BLaER1 treated with 17β-estradiol and CSF1 and Interleukin-3, amounts not matched to agents 10 nM and 100 nM (cell line): ENCODE data around the gene BABAM2.

ENCODE experiments used
- H3K27ac ChIP-seq, 11 experiments: shearing (Covaris generic); formaldehyde crosslinking; 2 replicates each; pipeline ENCODE4 v1.8.1; 2022
- H3K27me3 ChIP-seq, 11 experiments: shearing (Covaris generic); formaldehyde crosslinking; 2 replicates each; pipeline ENCODE4 v1.8.1; 2022
- H3K36me3 ChIP-seq, 11 experiments: shearing (Covaris generic); formaldehyde crosslinking; 2 replicates each; pipeline ENCODE4 v1.8.1; 2022
- H3K4me1 ChIP-seq, 10 experiments: shearing (Covaris generic); formaldehyde crosslinking; 2 replicates each; pipeline ENCODE4 v1.8.1; 2022
- H3K4me2 ChIP-seq, 11 experiments: shearing (Covaris generic); formaldehyde crosslinking; 2 replicates each; pipeline ENCODE4 v1.8.1; 2022
- H3K4me3 ChIP-seq, 10 experiments: shearing (Covaris generic); formaldehyde crosslinking; 2 replicates each; pipeline ENCODE4 v1.8.1; 2022
- H3K9ac ChIP-seq, 11 experiments: shearing (Covaris generic); formaldehyde crosslinking; 2 replicates each; pipeline ENCODE4 v1.8.1; 2022
- H3K9me3 ChIP-seq, 11 experiments: shearing (Covaris generic); formaldehyde crosslinking; replicated peaks in 1 of 11; 2 replicates each; pipeline ENCODE4 v1.8.1; 2022
- H4K20me1 ChIP-seq, 11 experiments: shearing (Covaris generic); formaldehyde crosslinking; 2 replicates each; pipeline ENCODE4 v1.8.1; 2022
- Cebpa-rat ChIP-seq, 11 experiments: shearing (Covaris generic); IDR thresholded peaks; 2 replicates each; pipeline ENCODE4 v1.8.1; 2022

The BABAM2 gene

DNA sequence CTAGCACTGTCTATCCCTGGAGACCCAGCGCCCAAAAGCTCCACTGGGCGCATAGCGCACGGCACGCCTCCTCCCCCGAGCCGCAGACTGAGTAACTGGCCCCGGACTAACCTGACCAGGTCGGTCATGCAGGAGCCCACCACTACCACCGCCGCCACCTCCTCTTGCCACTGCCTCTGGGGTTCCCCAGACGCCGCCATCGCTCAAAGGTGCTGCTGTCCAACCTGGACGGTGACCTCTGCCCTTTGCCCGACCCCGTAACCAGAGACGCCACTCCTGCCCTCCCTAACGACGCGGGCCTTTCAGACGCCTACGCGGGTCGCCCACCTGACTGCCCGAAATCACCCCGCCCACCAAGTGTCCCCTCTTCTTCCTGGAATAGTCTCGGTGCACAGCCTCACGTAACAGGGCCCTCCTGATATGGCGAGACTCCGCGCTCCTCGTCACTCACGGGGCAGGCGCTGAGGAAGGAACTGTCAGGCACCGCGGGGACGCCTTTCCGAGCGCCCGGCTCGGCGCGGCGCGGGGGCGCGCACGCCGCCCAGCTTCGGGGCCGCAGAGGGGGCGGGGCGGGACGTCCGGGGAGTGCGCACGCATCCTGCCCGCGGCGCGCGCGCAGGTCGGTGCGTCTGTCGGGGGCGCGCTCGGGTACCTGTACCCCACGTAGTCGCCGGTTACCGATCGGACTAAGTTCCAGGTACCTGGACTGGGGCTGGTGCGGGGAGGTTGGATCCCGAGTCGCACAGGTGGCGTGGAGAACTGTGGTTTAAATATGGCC is at the start of gene BABAM2, which contains the start of gene RBKS:
BABAM2 (plus strand) TSS at position 584 of the 778 bp plus-strand sequence. CDS start 3,828 bp downstream, outside the sequence.
RBKS (minus strand) TSS at position 242 of the 778 bp plus-strand sequence; CDS start at position 200, 42 bp downstream.
- Histone ChIP-seq H3K4me3 (peak within 1 kb of the TSS; percentile 69 to 85 (median 76)), H3K4me1 (peaks cover 32 to 78% (median 57%) of the 10 kb centered on the region in 10 experiments), H3K27me3 (no peaks in the 10 kb centered on the region), H3K27ac (peak within 1 kb of the TSS; percentile 87 to 97 (median 94)), H3K9me3 (no peaks in the 10 kb centered on the region), H3K4me2 (peak within 1 kb of the TSS; percentile 86 to 97 (median 90)), H4K20me1 (no peaks in the 10 kb centered on the region), H3K9ac (peak within 1 kb of the TSS; percentile 77 to 96 (median 91)), H3K36me3 (peaks cover 0 to 14% (median 11%) of the 10 kb centered on the region in 11 experiments; a peak in 15 of 22 replicates)
- TF ChIP-seq Cebpa-rat (IDR thresholded peaks at IDR 0.05) = no peak

DNA sequence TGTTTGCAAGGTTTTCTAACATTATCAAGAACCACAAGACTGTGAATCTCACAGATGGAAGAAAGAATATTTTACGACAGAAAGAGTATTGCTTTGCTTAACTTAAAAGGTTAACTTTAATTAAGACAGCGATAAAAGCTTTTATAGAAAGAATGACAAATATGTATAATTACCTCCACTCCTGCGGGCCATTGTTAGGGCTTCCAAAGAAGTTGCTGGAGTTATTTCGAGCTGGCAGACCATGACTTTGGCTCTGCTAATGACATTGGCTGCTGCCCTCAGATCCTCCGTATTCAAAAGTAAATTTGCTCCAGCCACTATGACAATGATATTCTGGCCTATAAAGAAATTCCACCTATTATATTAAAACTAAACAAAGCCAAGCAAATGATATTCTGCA is 47.6 kb upstream of the BABAM2 start:
- Histone ChIP-seq H3K9me3 (peaks cover 0 to 1% (median 0%) of the 10 kb centered on the region in 11 experiments; a peak in 2 of 22 replicates), H3K4me3 (no peak overlapping the region), H3K4me1 (peaks cover 0 to 7% (median 3%) of the 10 kb centered on the region in 10 experiments; a peak in 6 of 20 replicates), H3K9ac (no peak overlapping the region), H3K27me3 (no peaks in the 10 kb centered on the region), H3K36me3 (no peaks in the 10 kb centered on the region), H3K4me2 (no peak overlapping the region), H3K27ac (no peak overlapping the region), H4K20me1 (no peaks in the 10 kb centered on the region)
- no peak for TF ChIP-seq Cebpa-rat (IDR thresholded peaks at IDR 0.05)

DNA sequence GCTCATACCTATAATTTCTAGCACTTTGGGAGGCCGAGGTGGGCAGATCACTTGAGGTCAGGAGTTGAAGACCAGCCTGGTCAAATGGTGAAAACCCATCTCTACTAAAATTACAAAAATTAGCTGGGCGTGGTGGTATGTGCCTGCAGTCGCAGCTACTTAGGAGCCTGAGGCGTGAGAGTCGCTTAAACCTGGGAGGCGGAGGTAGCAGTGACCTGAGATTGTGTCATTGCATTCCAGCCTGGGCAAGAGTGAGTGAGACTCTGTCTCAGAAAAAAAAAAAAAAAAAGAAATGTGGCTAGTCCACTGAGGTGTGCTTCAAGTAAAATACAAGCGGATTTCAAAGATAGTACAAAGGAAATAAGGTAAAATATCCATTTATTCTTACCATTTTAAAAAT is 46.5 kb upstream of the BABAM2 start:
- Histone ChIP-seq H3K4me1 (peaks cover 0 to 7% (median 3%) of the 10 kb centered on the region in 10 experiments; a peak in 6 of 20 replicates), H3K27me3 (no peaks in the 10 kb centered on the region), H4K20me1 (no peaks in the 10 kb centered on the region), H3K9ac (no peak overlapping the region), H3K36me3 (no peaks in the 10 kb centered on the region), H3K4me2 (no peak overlapping the region), H3K9me3 (no peaks in the 10 kb centered on the region), H3K4me3 (no peak overlapping the region), H3K27ac (no peak overlapping the region)
- TF ChIP-seq Cebpa-rat (IDR thresholded peaks at IDR 0.05) = no peak

DNA sequence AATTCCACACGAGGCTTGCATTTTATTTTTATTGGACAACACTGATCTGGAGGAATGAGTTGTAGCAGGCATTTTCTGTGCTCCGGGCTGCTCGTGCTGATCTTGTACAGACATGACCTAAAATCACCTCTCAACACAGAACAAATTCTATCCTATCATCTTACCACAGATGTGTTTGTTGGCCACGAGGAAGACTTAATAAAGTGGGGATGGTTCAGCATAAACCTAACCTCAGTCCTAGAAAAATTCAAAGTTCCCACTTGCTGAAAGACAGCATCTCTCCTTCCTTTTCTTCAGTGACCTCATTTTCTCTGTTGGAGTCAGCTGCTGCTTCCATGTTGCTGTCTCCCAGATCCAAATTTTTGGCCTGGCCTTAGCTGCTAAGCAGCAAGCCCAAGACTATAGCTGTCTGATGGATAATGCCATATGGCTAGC is 45.7 kb upstream of the BABAM2 start:
- Histone ChIP-seq H3K4me2 (no peak overlapping the region), H3K4me1 (peaks cover 0 to 7% (median 3%) of the 10 kb centered on the region in 10 experiments; a peak in 6 of 20 replicates), H3K27me3 (no peaks in the 10 kb centered on the region), H4K20me1 (no peaks in the 10 kb centered on the region), H3K36me3 (no peaks in the 10 kb centered on the region), H3K9ac (no peak overlapping the region), H3K9me3 (no peaks in the 10 kb centered on the region), H3K4me3 (no peak overlapping the region), H3K27ac (no peak overlapping the region)
- TF ChIP-seq Cebpa-rat (IDR thresholded peaks at IDR 0.05) = no peak

DNA sequence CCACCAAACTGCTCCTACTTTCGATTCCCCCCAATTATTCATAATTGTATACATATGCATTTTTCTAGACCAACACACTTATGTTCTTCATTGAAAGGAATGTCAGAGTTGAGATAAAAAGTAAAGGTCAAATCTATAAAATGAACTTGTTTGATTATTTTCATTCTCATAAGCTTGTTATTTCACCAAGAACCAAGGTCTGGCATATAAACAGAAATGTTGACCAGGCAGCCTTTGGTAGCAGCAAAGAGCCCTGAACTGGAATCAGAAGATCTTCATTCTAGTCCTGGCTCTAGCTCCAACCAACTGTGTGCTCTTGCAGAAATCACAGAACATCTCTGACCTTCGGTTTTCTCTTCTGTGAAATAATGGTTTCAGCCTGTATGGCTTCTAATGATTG is 43.2 kb upstream of the BABAM2 start:
- Histone ChIP-seq H3K9me3 (no peaks in the 10 kb centered on the region), H3K4me2 (no peak overlapping the region), H3K9ac (no peak overlapping the region), H3K27me3 (no peaks in the 10 kb centered on the region), H3K4me3 (no peak overlapping the region), H3K27ac (no peak overlapping the region), H3K36me3 (no peaks in the 10 kb centered on the region), H3K4me1 (no peaks in the 10 kb centered on the region), H4K20me1 (no peaks in the 10 kb centered on the region)
- no peak for TF ChIP-seq Cebpa-rat (IDR thresholded peaks at IDR 0.05)

DNA sequence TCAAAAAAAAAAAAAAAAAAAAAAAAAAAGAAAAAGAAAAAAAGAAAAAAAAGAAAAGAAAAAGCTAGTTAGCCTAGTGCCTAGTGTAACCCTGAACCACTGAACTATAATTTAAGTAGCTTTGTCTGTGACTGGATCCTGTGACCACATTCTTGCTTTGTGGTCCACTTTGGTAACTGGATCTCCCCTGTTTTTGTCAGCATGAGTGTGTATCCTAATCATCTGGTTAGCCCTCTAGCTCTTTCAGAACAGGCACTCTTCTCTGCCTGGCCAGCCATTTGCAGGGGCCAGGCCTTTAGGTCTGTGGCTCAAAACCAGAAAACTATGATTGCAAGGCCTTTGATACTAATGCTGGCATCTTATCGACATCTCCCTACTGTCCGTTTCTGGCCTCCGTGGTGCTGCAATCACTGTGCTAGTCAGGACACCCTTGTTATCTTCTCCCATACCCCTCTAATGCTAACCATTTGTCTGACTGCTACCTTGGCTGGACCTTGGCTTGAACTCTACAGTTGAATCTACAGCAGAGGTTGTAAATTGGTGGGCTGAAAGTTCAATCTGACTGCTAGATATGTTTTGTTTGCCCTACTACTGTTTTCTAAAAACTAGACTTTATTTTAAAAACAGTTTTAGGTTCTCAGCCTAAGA is 40.8 kb upstream of the BABAM2 start:
- H3K4me1 ChIP-seq = no peaks in the 10 kb centered on the region
- TF ChIP-seq Cebpa-rat (IDR thresholded peaks at IDR 0.05) = no peak

DNA sequence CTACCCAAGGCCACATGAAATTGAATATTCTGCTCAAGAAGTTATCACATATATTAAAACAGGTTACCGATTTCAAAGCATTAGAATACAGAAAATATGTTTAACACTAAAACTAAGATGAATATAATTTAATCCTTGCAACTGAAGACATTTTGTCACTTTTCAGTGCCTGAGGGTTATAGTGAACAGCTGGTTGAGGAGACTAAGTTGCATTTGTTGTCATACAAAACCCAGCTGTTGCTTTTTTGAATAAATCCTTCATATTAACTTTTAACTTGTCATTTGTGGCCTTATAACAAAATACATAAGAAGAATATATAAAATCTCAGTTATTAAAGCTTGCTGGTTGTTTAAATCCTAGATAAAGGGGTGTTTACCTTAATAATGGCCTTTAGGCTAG is 37.8 kb upstream of the BABAM2 start:
- TF ChIP-seq Cebpa-rat (IDR thresholded peaks at IDR 0.05) = no peak
- no peaks in the 10 kb centered on the region for H4K20me1 ChIP-seq
- H3K4me3 ChIP-seq = no peak overlapping the region
- H3K9me3 ChIP-seq = peaks cover 5 to 21% (median 12%) of the 10 kb centered on the region in 11 experiments; a peak in 21 of 22 replicates
- H3K4me2 ChIP-seq = no peak overlapping the region
- H3K4me1 ChIP-seq = peaks cover 0 to 9% (median 3%) of the 10 kb centered on the region in 10 experiments; a peak in 7 of 20 replicates
- H3K9ac ChIP-seq = no peak overlapping the region
- no peaks in the 10 kb centered on the region for H3K36me3 ChIP-seq
- no peak overlapping the region for H3K27ac ChIP-seq
- H3K27me3 ChIP-seq = no peaks in the 10 kb centered on the region

More for the DNA sequence above, 40.8 kb upstream of the BABAM2 start:
- Histone ChIP-seq H3K27me3 (no peaks in the 10 kb centered on the region), H3K27ac (no peak overlapping the region), H3K4me3 (no peak overlapping the region), H3K36me3 (no peaks in the 10 kb centered on the region), H4K20me1 (no peaks in the 10 kb centered on the region), H3K4me2 (no peak overlapping the region), H3K9ac (no peak overlapping the region), H3K9me3 (peaks cover 0 to 5% (median 0%) of the 10 kb centered on the region in 11 experiments; a peak in 2 of 22 replicates)

DNA sequence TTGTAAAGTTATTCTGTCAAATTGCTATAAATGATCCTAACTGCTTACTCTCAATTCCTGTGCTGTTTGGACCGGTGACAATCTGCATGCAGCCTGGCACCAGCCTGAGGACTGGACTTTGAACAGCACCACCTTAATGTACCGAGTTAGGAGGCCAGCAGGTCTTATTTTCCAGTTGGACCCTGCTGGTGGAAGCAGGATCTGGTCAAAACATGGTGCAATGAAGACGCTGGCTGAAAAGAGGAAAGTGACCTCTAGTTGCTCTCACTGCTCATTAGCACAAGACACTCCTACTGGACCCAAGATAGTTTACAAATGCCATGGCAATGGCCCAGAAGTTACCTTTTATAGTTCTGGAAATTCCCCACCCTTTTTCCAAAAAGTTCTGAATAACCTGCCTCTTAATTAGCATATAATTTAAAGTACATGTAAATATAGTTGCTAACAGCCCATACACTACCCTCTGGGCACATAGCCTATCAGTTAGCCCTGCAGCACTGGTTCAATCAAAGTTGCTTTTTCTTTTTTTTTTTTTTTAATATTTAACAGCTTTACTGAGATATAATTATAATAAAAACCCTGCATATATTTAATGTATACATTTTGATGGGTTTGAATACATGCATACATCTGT is 36.2 kb upstream of the BABAM2 start:
- Histone ChIP-seq H3K4me3 (no peak overlapping the region), H3K27ac (no peak overlapping the region), H3K4me1 (peaks cover 0 to 20% (median 9%) of the 10 kb centered on the region in 10 experiments; a peak in 11 of 20 replicates), H3K9me3 (peaks cover 13 to 27% (median 20%) of the 10 kb centered on the region in 11 experiments), H3K27me3 (no peaks in the 10 kb centered on the region), H4K20me1 (no peaks in the 10 kb centered on the region), H3K36me3 (0 out of 22 replicates have a peak, but pooled peaks cover 0 to 4% (median 0%) of the 10 kb centered on the region in 11 experiments), H3K9ac (no peak overlapping the region), H3K4me2 (no peak overlapping the region)
- TF ChIP-seq Cebpa-rat (IDR thresholded peaks at IDR 0.05) = no peak

DNA sequence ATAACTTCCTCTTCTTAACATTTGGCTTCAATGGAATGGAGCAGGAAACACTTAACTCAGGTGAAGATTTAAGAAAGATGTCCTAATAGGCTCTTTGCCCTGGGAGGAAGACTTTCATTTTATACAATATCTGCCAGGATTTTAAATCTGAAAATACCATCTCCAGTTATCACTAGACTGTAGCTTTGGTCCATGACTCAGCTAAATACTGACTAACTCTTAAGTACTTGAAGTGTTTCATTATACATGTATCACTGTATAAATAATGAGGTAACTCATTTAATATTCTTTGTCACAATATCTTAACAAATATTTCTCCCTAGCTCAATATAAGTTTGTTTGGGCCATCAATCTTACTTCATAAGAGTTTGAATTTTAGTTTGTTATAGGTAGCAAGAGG is 35.1 kb upstream of the BABAM2 start:
- TF ChIP-seq Cebpa-rat (IDR thresholded peaks at IDR 0.05) = no peak
- Histone ChIP-seq H4K20me1 (no peaks in the 10 kb centered on the region), H3K4me3 (no peak overlapping the region), H3K27ac (no peak overlapping the region), H3K4me2 (no peak overlapping the region), H3K4me1 (peaks cover 0 to 31% (median 18%) of the 10 kb centered on the region in 10 experiments; a peak in 12 of 20 replicates), H3K9me3 (peaks cover 13 to 27% (median 20%) of the 10 kb centered on the region in 11 experiments), H3K9ac (no peak overlapping the region), H3K36me3 (0 out of 22 replicates have a peak, but pooled peaks cover 0 to 4% (median 0%) of the 10 kb centered on the region in 11 experiments), H3K27me3 (no peaks in the 10 kb centered on the region)
